Muscle of leg (tissue), 11 donors: ENCODE results near the gene RET. TPM values are rescaled to one million over a fixed set of nuclear protein-coding genes. Genes with fewer than 3 reads are reported as not detected.

Source experiments
- DNase-seq: peaks from one replicate; pipeline ENCODE4 v3.0.0; 2013
- H3K27ac ChIP-seq: one replicate; pipeline ENCODE4 v1.5.1; 2013; ENCODE audit warnings: mild to moderate bottlenecking, low read length, control low read depth
- H3K27me3 ChIP-seq: one replicate; pipeline ENCODE4 v1.6.1; 2013; ENCODE audit warnings: low read length; ENCODE audit not compliant: control insufficient read depth, insufficient read depth
- H3K36me3 ChIP-seq: one replicate; pipeline ENCODE4 v1.6.1; 2013; ENCODE audit warnings: low read length; ENCODE audit not compliant: control insufficient read depth, insufficient read depth
- H3K4me1 ChIP-seq: one replicate; pipeline ENCODE4 v1.6.1; 2013; ENCODE audit warnings: low read length; ENCODE audit not compliant: control insufficient read depth, insufficient read depth
- H3K4me3 ChIP-seq: one replicate; pipeline ENCODE4 v1.5.1; 2013; ENCODE audit warnings: low read length, control low read depth
- H3K9me3 ChIP-seq: replicated peaks from 2 replicates; pipeline ENCODE4 v1.6.1; 2013; ENCODE audit warnings: low read depth, low read length; ENCODE audit not compliant: control insufficient read depth
- WGBS: methylation state at CpG from one replicate; pipeline ENCODE4 v1.1.5; 2013; ENCODE audit warnings: missing lambda C conversion rate; ENCODE audit not compliant: insufficient coverage; 5-methylcytosine and 5-hydroxymethylcytosine counted together
- polyA plus RNA-seq, 8 donors: library from polyadenylated mRNA; unstranded; fragments of 120-200 nt; gene quantifications; one replicate each; pipeline versions ENCODE4 v1.2.1 to v1.2.3, GENCODE V29; 2013; ENCODE audit warnings: inconsistent platforms in 1 of 8, low replicate concordance in 1 of 8; ENCODE audit not compliant: insufficient read length in 8 of 8, insufficient read depth in 1 of 8
- total RNA-seq: library from RNA; stranded (reverse); fragments of 120-200 nt; gene quantifications from one replicate; pipeline ENCODE4 v1.2.4, GENCODE V29; 2013

Gene RET
- total and polyA plus RNA-seq, 9 donors: 0.95 to 4.3 (median 1.6) TPM

DNA sequence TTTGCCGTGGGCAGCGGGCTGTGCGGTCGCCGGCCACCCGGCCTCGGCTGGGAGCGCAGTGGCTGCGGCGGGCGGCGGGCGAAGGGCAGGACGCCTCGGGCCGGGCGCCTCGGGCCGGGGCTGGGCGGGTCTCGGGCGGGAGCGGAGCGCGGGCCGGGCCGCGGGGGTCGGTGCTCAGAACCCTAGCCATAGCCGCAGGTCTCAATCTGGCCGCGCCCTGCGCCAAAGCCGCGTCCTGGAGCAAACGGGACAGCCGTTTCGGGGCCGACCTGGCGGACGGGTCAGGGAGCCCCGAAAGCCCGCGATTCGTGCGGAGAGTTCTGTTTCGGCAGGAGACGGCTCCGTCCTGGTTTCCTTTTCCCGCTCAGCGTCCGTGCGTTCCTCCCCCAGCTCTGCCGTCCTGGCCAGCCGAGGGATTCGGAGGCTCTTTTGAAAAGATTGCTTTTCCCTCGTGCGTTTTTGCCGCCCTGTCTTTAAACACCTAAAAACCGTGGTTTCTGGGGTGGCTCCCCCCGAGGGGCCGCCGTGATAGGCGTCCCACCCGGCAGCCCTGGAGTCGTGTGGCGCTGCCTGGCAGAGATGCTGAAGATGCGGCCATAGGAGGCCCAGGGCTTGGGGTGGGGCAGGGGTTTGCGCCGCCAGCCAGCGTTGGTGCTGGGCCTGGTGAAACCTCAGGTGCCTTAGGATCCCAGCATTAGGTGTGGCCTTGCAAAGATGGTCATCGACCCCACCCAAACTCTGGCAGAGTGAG lies 727 bp downstream of the RET start:
- Histone ChIP-seq H3K9me3 (no peaks in the 10 kb centered on the region), H3K27ac (no peak overlapping the region), H3K27me3 (peaks cover 66% of the 10 kb centered on the region), H3K36me3 (no peaks in the 10 kb centered on the region), H3K4me1 (peaks cover 20% of the 10 kb centered on the region), H3K4me3 (peak overlapping the region; percentile 31)
- 3% methylated on average over 71 of the region's 72 CpGs for WGBS
- DNase-seq: no peak

DNA sequence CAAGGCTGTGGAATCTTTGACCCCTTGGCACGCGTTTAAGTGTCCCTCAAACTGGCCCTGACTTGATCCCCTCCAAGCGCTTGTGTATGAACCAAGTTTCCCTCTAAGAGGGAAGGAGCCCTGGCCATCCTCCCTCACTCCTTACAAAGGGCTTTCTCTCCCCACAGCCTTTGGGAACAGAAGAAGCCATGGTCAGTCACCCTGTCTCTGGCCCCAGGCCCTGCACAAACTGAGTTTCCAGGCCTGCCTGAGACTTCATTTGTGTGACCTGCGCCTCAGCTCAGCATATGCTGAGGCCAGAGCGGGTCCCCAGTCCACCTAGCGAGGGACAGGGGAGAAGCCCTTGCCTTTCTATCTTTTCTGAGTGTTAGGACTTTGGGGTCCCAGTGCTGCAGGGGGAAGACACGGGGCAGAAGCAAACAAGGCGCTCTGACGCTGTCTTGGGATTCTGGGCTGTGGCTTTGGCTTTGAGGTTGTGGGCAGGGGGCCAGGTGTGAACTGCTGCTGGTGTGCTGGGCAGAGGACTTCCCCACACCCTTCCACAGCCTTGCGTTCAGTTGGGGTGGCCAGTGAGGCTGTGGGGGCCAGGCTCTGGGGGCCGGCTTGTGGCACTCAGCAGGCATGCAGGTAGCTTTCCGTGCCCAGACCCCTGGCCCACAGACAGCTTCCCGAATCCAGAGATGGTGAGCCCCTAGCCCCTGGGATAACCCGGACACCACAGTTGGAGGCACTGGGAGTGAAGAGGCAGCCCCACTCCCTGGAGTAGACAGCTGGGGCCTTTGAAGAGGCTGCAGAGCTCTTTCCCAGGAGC lies 1.5 kb downstream of the RET start:
- no peak for DNase-seq
- no peaks in the 10 kb centered on the region for H3K9me3 ChIP-seq
- H3K4me1 ChIP-seq: peaks cover 27% of the 10 kb centered on the region
- no peak overlapping the region for H3K27ac ChIP-seq
- H3K27me3 ChIP-seq: peaks cover 61% of the 10 kb centered on the region
- H3K4me3 ChIP-seq: no peak overlapping the region
- no peaks in the 10 kb centered on the region for H3K36me3 ChIP-seq
- WGBS: 57% methylated on average over 7 of the region's 14 CpGs

DNA sequence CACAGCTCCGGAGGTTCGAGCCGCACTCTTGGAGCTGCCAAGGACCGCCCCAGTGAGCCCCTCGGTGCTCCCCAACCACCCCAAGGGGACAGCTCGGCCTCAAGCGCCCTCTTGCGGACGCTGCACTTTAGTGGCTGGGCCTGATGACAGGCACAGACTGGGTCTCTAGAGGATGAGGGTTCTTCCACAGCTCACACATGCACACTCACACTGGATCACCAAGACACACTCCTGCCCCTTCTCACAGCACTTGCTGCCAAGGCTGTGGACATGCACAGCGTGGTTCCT lies 2.1 kb downstream of the RET start:
- Histone ChIP-seq H3K4me1 (peaks cover 32% of the 10 kb centered on the region), H3K27me3 (peaks cover 56% of the 10 kb centered on the region), H3K36me3 (no peaks in the 10 kb centered on the region), H3K27ac (no peak overlapping the region), H3K4me3 (no peak overlapping the region), H3K9me3 (no peaks in the 10 kb centered on the region)
- DNase-seq: peak; percentile 25
- WGBS: 19% methylated on average over 6 of the region's 10 CpGs

DNA sequence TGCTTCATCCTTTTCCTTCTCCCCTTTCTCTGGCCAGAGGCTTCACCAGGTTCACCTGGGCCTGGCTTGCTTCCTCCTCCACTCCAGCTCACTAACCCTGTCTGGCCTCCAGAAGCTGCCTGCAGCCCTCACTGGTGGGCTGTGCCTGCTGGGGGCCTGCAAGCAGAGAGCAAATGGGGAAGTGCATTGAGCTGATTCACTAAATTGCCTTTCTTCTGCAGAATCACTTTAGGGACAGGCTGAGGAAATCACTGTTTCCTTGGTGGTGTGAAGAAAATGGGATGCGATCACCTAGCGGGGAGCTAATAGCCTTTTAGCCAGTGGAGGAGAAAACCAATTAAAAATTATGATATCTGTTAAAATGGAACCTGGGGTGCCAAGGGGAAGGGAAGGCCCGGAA lies 3.0 kb downstream of the RET start:
- no peak for DNase-seq
- 90% methylated on average over 2 of the region's 3 CpGs for WGBS
- Histone ChIP-seq H3K4me3 (no peak overlapping the region), H3K4me1 (peaks cover 32% of the 10 kb centered on the region), H3K27me3 (peaks cover 56% of the 10 kb centered on the region), H3K27ac (no peak overlapping the region), H3K36me3 (no peaks in the 10 kb centered on the region), H3K9me3 (no peaks in the 10 kb centered on the region)

DNA sequence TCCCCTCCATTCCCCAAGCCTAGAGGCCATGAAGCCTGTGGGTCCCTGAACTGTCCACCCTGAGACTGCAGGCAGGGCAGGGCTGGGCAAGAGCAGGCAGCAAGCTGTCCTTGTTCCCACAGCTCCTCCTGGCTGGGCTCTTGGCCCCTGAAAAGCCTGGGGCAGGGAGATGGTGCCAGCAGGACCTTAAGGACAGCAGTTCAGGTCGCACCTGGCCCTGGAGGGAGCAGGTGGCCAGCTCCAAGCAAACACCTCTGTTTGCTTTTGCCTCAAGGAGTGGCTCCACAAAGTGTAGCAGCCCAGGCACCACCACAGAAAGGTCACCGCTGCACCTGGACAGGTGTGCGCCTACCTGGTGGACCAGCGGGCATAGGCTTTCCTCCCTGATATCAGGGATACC lies 5.2 kb downstream of the RET start:
- WGBS: 92% methylated on average over 2 of the region's 4 CpGs

DNA sequence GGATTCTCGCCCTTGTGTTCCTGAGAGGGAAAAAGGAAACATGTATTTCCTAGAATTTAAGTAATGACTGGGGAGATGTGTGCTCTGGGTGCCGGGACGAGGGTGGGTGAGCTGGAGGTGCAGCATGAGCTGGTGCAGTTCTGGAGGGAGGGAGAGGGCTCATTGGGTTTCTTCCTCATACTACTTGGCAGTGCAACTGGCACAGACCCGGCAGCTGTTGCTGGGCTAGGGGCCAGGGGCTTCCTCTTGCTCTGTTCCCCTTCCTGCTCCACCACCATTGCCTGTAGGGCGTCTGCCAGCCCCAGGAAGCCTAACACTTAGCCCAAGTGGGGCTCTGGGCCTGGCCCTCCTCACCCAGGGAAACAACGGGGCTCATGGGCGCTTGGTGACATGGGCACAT lies 5.9 kb downstream of the RET start:
- peak; percentile 66 for DNase-seq
- WGBS: 55% methylated on average over 4 of the region's 7 CpGs
- Histone ChIP-seq H3K27ac (no peak overlapping the region), H3K4me3 (no peak overlapping the region), H3K36me3 (no peaks in the 10 kb centered on the region), H3K27me3 (peaks cover 34% of the 10 kb centered on the region), H3K4me1 (peaks cover 35% of the 10 kb centered on the region), H3K9me3 (no peaks in the 10 kb centered on the region)

More for the DNA sequence above, 5.2 kb downstream of the RET start:
- DNase-seq: no peak
- H3K4me3 ChIP-seq: no peak overlapping the region
- H3K27me3 ChIP-seq: peaks cover 37% of the 10 kb centered on the region
- H3K9me3 ChIP-seq: no peaks in the 10 kb centered on the region
- peaks cover 38% of the 10 kb centered on the region for H3K4me1 ChIP-seq
- H3K36me3 ChIP-seq: no peaks in the 10 kb centered on the region
- H3K27ac ChIP-seq: no peak overlapping the region

DNA sequence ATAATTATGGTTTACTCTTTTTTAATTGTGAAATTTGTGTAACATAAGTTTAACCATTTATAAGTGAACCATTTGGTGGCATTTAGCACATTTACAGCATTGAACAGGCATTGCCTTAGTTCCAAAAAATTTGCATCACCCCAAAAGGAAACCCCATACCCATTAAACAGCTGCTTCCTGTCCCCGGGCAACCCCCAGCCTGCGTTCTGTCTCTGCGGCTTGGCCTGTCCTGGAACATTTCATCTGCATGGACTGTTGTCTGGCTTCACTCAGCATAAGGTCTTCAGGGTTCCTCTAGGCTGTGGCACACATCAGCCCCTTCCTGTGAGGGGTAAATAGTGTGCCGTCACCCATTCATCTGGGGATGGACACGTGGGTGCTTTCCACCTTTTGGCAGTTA lies 6.9 kb downstream of the RET start:
- Histone ChIP-seq H3K4me3 (no peak overlapping the region), H3K4me1 (peaks cover 31% of the 10 kb centered on the region), H3K27me3 (peaks cover 24% of the 10 kb centered on the region), H3K36me3 (no peaks in the 10 kb centered on the region), H3K27ac (no peak overlapping the region), H3K9me3 (no peaks in the 10 kb centered on the region)
- WGBS: 10% methylated on average over 5 of the region's 5 CpGs
- DNase-seq: no peak

DNA sequence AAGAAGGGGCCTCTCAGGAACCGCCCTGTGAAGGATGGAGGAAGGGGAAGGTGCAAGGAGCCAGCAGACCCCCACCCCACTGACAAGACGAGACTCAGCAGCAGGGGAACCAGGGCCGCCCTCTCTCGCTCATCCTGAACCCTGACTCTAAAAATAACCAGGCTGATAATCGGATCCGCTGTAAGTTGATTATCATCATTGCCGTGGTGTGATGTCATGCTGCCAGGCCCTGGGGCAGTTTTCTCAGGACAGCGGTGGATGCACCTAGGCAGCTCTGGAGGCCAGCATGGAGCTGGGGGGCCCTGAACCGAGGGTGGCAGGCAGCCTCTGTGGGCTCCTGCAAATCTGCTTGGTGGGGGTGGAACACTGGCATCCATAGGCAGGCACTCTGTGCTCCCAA lies 7.9 kb downstream of the RET start:
- H3K27me3 ChIP-seq: peaks cover 13% of the 10 kb centered on the region
- 77% methylated on average over 7 of the region's 9 CpGs for whole genome bisulfite sequencing

DNA sequence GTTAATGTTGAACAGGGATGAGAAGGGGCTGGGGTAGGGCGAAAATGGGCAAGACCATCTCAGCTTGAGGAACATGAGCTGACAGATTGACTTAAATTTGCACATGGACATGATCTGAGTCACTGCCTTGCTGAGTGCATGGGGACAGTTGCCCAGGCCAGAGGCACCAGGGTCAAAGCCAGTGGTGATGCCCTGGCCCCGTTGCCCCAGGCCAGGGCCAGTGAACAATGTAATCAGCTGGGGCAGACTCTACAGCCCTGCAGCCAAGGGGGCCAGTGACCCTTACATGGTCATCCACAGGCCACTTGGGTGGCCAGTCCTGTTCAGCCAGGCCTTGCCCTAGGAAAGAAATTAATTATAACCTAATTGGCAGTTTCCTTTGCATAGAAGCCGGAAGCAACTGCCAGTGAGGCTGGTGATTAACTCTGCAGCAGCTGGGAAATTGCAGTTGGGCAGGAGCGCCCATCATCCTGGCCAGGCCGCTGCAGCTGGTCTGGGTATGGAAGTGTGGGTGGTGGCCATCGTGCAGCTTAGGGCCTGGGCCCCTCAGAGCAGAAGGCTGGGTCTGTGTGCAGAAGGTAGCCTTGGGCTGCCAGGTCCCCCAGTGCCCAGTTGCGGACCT lies 9.6 kb downstream of the RET start:
- no peak overlapping the region for H3K27ac ChIP-seq
- H3K36me3 ChIP-seq: no peaks in the 10 kb centered on the region
- WGBS: 56% methylated on average over 6 of the region's 7 CpGs
- DNase-seq: peak; percentile 43
- H3K9me3 ChIP-seq: no peaks in the 10 kb centered on the region
- H3K4me3 ChIP-seq: no peak overlapping the region
- H3K27me3 ChIP-seq: peaks cover 4% of the 10 kb centered on the region
- peaks cover 38% of the 10 kb centered on the region for H3K4me1 ChIP-seq

More for the DNA sequence above, 7.9 kb downstream of the RET start:
- Histone ChIP-seq H3K4me3 (no peak overlapping the region), H3K36me3 (no peaks in the 10 kb centered on the region), H3K27ac (no peak overlapping the region), H3K4me1 (peaks cover 31% of the 10 kb centered on the region), H3K9me3 (no peaks in the 10 kb centered on the region)
- DNase-seq: no peak

DNA sequence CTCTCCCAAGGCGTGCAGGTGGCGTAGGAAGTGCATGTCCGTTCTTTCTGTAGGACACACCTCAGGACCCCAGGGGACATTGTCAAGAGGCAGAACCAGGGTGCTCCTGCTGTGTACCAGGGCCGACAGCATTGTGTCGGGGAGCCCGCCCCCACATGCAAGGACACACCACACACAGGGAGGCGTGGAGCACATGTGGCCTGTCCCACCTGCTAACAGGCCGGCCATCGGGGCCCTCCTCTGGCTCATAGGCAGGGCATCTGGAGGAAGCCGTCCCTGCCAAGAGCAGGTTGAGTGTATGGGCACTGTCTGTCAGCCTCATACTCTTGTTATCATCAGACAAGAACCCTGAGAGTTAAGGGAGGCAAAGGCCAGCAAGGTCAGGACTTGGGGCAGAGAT lies 12.7 kb downstream of the RET start:
- no peaks in the 10 kb centered on the region for H3K36me3 ChIP-seq
- peaks cover 2% of the 10 kb centered on the region for H3K27me3 ChIP-seq
- 78% methylated on average over 6 of the region's 10 CpGs for WGBS
- no peaks in the 10 kb centered on the region for H3K9me3 ChIP-seq
- peaks cover 17% of the 10 kb centered on the region for H3K4me1 ChIP-seq
- DNase-seq: no peak
- H3K27ac ChIP-seq: no peak overlapping the region
- no peak overlapping the region for H3K4me3 ChIP-seq
